NCI-H1417 (cell line): ENCODE data around the gene GSDMA.

Source experiments
- DNase-seq, 3 experiments: peaks; one replicate each; lab custom pipeline; 2025; lab: John Stamatoyannopoulos, UW

Gene GSDMA

DNA sequence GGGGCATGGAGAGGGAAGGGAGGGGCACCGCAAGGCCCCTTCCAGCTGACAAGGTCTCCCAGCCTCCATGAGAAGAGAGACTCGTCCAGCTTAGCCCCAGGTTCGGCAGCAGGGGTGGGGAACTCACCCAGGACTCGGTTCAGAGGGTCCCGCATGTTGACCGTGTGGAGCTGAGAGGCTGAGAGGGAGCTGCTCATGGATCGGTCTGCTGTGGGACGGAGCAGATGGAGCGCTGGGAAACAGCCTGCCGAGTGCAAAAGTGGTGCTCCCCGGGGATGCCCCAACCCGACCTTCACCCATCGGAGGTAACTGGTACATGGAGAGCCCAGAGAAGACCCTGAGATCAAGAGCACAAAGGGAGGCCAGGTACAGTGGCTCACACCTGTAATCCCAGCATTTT, 57.3 kb downstream of the GSDMA start:
- no peak for DNase-seq

DNA sequence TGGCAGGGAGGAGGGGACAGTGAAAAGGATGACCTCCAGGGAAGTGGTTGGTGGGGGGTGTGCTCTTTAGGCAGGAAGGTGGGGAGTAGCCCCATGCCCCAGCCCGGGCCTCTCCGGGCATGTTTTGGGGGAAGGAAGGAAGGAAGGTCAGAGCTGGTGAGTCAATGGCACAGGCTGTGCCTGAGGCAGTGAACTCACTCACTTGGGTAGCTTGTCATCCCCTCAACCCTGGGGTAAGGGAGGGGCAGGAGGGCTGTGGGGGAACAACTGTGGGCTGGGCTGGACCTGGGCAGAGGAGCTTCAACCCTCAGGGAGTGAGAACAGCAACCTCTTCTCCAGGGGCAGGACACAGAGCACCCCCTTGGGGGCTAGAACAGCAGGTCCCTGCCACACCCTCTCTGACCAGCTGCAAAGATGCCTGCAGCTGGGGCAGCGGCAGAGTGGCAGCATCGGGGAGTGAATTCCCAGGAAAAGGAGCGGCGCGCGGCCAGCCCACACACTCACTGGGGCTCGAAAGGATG, 58.7 kb downstream of the GSDMA start:
- DNase-seq = no peak

DNA sequence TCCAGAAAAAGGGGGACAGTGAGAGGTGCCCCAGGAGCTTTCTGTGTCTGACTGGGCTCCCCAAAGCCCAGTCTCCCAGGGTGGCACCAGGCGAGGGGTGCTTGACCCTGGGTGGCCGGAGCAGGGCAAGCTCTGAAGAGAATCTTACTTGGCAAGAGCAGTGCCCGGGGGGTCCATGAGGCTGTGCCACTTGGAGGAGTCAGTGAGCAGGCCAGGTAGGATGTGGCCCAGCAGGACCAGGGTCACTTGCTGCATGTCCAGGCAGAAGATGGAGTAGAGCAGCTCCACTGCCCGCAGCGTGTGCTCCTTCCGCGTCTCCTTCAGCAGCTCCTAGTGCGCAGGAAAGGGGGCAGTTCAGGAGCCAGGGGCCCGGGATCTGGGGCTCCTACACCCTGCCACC, 59.7 kb downstream of the GSDMA start:
- no peak for DNase-seq

DNA sequence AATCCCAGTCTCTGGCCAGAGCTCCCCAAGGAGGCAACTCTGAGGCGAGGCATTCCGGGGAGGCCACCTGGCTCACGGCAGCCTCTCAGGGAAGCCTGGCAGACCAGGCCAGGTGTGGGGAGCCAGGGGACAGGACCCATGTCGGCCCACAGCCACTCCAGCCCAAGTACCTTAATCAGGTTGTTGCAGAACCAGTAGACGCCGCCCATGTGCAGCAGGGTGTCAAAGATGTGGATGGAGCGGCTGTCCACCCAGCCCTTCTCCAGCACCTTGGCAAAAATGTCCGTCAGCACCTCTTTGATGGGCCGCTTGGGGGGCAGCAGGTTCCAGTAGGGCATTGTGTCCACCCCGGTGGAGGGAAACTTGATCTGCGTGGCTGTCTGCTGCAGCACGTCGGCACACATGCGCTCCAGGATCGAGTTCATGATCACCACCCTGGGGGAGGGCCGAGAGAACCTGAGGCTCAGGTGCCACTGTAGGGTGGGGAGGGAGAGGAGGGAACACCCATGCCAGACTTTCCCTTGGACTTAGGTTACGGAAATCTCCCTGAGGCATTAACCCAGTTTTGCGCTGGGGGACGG, 60.2 kb downstream of the GSDMA start:
- DNase-seq = no peak

DNA sequence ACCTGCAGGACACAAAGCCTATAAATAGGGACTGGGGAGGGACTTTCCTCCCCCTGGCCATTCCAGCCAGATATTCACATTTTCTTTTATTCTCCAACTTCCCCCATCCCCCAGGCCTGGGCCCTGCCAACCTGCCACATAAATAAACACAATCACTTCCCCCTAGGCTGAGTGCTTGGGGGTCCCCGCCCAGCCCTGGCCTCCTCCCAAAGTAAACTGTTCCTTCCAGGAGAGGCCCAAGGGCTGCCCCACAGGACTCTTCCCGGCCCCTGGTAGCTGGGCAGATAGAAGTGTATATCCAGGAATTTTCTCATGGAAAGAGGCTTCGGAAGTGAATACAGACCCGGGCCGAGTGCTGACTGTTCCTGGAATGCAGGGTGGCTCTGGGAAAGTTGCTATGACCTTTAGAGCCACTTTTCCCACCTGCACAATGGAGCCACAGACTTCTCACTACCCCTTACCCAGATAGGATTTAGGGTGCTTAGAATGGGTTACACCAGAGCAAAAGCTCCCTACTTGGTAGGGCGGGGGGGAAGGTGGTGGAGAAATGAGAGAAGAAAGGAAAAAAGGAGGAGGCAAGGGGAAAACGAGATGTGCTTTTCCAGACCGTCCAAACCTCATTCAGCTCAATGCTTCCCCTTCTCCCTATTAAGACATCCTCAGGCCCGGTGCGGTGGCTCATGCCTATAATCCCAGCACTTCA, 60.9 kb downstream of the GSDMA start:
- DNase-seq = no peak

DNA sequence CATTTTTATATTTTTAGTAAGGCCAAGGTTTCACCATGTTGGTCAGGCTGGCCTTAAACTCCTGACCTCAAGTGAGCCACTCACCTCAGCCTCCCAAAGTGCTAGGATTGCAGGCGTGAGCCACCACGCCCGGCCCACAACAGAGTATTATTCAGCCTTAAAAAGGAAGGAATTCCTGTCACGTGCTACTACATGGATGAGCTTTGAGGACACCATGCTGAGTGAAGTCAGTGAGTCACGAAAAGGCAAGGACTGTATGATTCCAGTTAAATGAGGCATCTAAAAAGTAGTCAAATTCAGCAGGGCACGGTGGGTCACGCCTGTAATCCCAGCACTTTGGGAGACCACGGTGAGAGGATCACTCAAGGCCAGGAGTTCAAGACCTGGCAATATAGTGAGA, 62.1 kb downstream of the GSDMA start:
- no peak for DNase-seq

DNA sequence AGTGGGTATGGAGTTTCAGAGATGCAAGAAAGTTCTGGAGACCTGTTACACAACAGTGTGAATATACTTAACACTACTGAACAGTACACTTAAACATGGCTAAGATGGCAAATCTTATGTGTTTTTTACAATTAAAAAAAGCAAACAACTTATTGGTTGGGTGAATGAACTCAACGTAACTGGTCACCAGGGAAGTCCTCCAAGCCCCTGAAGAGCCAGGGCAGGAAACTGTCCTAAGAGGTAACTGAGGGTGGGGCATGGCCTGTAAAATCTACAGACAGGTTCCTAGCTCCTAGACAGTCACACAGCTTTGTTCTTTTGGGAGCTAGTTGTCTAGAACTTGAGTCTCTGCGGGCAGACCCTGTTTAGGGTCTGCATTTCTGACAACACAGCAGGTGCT, 62.8 kb downstream of the GSDMA start:
- DNase-seq = no peak

DNA sequence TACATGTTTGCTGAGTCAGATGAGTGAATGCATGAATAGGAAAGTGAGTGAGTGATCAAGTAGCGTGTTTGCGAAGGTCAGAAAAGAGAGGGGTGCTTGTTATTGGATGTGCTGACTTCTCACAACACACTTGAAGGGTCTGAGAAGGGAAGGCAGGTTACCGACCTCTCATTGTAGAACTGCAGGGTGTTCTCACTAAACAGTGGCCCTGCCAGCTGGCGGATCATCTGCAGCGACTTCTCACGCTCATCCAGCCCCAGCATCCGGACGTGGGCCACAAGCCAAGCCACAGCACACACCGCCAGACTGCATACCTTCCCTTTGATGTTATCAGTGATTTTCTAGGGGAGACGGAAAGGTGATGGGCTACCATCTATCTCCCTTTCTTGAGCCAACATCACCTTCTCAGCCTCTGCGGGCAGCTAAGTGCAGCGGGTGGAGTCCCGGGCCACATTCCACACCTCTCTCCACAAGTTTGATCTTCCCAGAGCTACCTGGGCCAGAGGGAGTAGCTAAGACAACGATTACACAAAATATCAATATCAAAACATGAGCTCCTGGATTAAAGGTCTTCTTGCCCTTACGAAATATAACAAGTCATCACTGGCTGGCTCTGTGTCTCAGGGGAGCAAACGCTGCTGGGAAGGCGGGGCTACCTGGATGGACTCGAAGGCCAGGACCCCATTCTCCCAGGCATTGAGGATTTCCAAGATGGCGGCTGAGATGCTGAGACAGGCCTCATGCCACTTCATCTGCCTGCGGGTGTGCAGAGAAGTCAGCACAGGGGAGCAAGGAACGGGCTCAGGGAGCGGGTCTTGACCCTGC, 63.4 kb downstream of the GSDMA start:
- DNase-seq = peak in 1 of 3 experiments; percentile 29

DNA sequence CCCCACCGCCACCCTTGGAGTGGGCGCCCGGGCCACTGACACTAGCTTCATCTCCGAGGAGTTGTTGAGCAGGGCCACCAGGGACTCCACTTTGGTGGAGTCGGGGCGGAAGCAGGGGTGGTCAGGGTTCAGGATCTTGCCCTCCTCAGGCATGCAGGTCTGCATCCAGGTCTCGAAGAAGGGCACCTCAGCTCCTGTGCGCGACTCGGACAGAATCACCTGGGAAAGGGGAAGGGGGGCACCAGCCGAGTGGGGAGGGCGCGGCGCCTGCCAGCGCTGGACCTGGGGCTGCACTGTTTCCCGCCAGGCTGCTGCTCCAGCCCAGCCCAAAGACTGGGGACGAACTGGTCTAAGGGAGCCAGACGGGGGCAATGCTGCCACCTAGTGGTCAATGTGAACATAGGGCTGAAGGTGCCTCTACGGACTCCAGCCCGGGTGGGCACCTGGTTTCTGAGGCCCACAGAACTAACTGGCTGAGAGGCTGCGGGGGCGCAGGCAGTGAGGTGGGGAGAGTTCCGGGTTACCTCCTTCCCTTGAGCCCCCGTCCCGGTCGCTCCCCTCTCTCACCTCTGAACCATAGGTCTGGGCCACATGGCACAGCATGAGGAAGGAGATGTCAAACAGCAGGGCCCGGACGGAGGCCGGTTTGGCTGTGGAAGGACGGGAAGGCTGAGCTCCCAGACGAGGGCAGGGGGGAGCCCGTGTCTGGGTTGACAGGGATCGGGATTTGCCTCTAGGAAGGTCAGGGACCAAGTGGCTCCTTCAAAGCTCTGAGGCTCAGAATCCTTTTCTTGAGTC, 64.2 kb downstream of the GSDMA start:
- peak; percentile 41 to 78 (median 76) for DNase-seq
